ENCODE results near the gene SLC35A4.

DNA sequence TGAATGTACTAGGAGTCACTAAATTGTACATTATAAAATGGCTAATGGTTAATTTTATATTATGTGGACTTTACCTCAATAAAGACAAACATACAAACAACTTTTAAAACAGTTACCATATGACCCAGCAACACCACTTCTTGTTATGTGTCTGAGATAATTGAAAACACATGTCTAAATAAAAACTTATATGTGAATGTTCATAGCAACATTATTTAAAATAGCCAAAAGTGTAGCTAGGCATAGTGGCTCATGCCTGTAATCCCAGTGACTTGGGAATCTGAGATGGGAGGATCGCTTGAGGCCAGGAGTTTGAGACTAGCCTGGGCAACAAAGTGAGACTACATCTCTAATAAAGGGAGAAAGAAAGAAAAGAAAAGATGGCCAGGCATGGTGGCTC, 22.9 kb downstream of the SLC35A4 start:
- TF ChIP-seq, protein P1, sequence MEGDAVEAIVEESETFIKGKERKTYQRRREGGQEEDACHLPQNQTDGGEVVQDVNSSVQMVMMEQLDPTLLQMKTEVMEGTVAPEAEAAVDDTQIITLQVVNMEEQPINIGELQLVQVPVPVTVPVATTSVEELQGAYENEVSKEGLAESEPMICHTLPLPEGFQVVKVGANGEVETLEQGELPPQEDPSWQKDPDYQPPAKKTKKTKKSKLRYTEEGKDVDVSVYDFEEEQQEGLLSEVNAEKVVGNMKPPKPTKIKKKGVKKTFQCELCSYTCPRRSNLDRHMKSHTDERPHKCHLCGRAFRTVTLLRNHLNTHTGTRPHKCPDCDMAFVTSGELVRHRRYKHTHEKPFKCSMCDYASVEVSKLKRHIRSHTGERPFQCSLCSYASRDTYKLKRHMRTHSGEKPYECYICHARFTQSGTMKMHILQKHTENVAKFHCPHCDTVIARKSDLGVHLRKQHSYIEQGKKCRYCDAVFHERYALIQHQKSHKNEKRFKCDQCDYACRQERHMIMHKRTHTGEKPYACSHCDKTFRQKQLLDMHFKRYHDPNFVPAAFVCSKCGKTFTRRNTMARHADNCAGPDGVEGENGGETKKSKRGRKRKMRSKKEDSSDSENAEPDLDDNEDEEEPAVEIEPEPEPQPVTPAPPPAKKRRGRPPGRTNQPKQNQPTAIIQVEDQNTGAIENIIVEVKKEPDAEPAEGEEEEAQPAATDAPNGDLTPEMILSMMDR (IDR thresholded peaks at IDR 0.05; ENCODE audit: low read depth, low read length, missing input control), result no peak
- TF ChIP-seq, protein P2, sequence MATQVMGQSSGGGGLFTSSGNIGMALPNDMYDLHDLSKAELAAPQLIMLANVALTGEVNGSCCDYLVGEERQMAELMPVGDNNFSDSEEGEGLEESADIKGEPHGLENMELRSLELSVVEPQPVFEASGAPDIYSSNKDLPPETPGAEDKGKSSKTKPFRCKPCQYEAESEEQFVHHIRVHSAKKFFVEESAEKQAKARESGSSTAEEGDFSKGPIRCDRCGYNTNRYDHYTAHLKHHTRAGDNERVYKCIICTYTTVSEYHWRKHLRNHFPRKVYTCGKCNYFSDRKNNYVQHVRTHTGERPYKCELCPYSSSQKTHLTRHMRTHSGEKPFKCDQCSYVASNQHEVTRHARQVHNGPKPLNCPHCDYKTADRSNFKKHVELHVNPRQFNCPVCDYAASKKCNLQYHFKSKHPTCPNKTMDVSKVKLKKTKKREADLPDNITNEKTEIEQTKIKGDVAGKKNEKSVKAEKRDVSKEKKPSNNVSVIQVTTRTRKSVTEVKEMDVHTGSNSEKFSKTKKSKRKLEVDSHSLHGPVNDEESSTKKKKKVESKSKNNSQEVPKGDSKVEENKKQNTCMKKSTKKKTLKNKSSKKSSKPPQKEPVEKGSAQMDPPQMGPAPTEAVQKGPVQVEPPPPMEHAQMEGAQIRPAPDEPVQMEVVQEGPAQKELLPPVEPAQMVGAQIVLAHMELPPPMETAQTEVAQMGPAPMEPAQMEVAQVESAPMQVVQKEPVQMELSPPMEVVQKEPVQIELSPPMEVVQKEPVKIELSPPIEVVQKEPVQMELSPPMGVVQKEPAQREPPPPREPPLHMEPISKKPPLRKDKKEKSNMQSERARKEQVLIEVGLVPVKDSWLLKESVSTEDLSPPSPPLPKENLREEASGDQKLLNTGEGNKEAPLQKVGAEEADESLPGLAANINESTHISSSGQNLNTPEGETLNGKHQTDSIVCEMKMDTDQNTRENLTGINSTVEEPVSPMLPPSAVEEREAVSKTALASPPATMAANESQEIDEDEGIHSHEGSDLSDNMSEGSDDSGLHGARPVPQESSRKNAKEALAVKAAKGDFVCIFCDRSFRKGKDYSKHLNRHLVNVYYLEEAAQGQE (IDR thresholded peaks at IDR 0.05), result no peak
- no peak for TF ChIP-seq GABPA (IDR thresholded peaks at IDR 0.05 in 1 of 2, conservative IDR thresholded peaks at IDR 0.05 in 1 of 2)
- TF ChIP-seq, protein P3, sequence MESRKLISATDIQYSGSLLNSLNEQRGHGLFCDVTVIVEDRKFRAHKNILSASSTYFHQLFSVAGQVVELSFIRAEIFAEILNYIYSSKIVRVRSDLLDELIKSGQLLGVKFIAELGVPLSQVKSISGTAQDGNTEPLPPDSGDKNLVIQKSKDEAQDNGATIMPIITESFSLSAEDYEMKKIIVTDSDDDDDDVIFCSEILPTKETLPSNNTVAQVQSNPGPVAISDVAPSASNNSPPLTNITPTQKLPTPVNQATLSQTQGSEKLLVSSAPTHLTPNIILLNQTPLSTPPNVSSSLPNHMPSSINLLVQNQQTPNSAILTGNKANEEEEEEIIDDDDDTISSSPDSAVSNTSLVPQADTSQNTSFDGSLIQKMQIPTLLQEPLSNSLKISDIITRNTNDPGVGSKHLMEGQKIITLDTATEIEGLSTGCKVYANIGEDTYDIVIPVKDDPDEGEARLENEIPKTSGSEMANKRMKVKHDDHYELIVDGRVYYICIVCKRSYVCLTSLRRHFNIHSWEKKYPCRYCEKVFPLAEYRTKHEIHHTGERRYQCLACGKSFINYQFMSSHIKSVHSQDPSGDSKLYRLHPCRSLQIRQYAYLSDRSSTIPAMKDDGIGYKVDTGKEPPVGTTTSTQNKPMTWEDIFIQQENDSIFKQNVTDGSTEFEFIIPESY (IDR thresholded peaks at IDR 0.05), result no peak
- no peak for TF ChIP-seq TAF1 (conservative IDR thresholded peaks at IDR 0.05)
- no peak for TF ChIP-seq RXRA (IDR thresholded peaks at IDR 0.05)
- TF ChIP-seq YY1 (IDR thresholded peaks at IDR 0.05), result no peak
- TF ChIP-seq, protein P4, sequence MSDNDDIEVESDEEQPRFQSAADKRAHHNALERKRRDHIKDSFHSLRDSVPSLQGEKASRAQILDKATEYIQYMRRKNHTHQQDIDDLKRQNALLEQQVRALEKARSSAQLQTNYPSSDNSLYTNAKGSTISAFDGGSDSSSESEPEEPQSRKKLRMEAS (IDR thresholded peaks at IDR 0.05), result no peak
- no peak for TF ChIP-seq JUND (IDR thresholded peaks at IDR 0.05)
- TF ChIP-seq HNF4G (IDR thresholded peaks at IDR 0.05), result no peak
